Skeletal muscle cell (primary cell): ENCODE measurements around the gene KATNAL1.

Source experiments
- DNase-seq: peaks from one replicate; pipeline ENCODE4 v3.0.0-alpha.2; 2010; ENCODE audit warnings: low read depth
- H3K4me3 ChIP-seq: 2 replicates; pipeline ENCODE4 v1.5.1; 2011; ENCODE audit warnings: low read depth, mild to moderate bottlenecking, control low read depth, low read length, moderate library complexity

Gene KATNAL1

GRCh38 chr13:30307194-30307970, at the start of gene KATNAL1:
Gene KATNAL1 (minus strand): TSS chr13:30307551. CDS start chr13:30283777, 23,774 bp downstream.
- peak within 1 kb of the TSS; percentile 63 for H3K4me3 ChIP-seq
- DNase-seq, result peak; percentile 14

GRCh38 chr13:30355839-30356238, 48.5 kb upstream of the KATNAL1 start:
- no peak for DNase-seq

DNA sequence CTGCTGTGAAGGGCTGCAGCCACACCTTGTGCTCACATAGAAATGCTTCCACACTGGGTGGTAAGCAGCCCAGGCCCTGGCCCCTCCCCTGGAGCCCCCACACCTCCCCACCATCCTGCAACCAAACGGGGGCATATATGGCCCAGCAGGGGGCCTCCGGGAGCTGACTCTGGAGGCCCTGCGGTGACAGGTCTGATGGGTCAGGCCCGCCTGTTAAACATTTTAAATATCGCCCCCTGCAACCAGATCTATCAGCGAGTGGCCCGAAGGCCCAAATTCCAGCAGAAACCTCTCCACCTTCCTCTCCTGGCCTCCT, 48.0 kb upstream of the KATNAL1 start:
- H3K4me3 ChIP-seq, result no peak overlapping the region
- no peak for DNase-seq

More at GRCh38 chr13:30355839-30356238, 48.5 kb upstream of the KATNAL1 start:
- no peak overlapping the region for H3K4me3 ChIP-seq

- DNase-seq, result no peak
- no peak overlapping the region for H3K4me3 ChIP-seq
Observed at GRCh38 chr13:30354493-30355383, 47.4 kb upstream of the KATNAL1 start.

- no peak overlapping the region for H3K4me3 ChIP-seq
- DNase-seq, result no peak
Observed at GRCh38 chr13:30353471-30354215, 46.3 kb upstream of the KATNAL1 start.

DNA sequence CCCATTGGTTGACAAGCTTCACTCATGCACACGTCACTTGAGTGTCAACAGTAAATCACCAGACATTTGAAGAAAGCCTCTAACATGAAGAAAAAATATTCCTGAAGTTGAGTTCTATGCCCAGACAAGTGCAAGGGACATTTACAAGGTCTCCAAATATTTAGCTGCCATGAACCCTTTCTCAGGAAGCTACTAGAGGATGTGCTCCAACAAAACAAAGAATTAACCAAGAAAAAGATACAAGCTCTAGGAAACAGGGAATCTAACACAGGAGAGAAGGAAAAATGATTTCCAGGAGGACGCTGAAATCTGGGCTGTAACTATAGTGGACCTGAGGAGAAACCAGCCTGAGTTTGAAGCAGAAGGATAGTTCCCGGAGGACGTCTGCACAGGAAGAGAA, 45.7 kb upstream of the KATNAL1 start:
- no peak overlapping the region for H3K4me3 ChIP-seq
- DNase-seq, result no peak

- no peak overlapping the region for H3K4me3 ChIP-seq
- DNase-seq, result no peak
Observed at GRCh38 chr13:30352121-30352520, 44.8 kb upstream of the KATNAL1 start.

- no peak overlapping the region for H3K4me3 ChIP-seq
- no peak for DNase-seq
Observed at GRCh38 chr13:30346789-30347167, 39.4 kb upstream of the KATNAL1 start.

DNA sequence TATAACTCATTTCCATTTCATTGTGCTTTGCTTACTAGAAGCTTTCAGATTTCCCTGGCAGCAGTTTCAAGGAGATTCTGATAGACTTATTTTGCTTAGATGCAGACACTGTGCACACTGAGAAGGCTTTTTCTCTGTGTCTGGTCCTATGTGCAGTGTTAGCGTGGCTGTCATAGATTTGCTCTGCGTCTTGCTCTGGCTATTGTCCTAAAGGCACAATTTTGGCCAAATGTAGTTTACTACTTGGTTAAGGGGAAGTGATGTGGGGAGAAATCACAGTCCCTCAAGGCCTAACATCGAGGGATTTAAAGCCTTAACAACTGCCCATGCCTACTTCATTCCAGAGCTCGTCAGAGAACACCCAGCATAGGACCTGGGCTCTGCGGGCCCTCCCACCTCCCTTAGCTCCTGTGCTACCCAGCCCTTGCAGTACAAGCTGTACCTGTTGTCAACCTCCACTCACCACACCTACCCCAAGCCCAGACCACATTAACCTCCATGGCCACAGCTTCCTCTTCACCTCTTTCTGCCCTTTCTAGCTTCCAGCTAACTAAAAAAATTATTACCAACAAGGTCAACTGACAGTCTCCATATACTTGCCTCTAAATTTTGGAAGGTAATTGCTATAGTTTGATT, 38.9 kb upstream of the KATNAL1 start:
- no peak for DNase-seq
- H3K4me3 ChIP-seq, result no peak overlapping the region

- DNase-seq, result no peak
- H3K4me3 ChIP-seq, result no peak overlapping the region
Observed at GRCh38 chr13:30345426-30346100, 38.2 kb upstream of the KATNAL1 start.

DNA sequence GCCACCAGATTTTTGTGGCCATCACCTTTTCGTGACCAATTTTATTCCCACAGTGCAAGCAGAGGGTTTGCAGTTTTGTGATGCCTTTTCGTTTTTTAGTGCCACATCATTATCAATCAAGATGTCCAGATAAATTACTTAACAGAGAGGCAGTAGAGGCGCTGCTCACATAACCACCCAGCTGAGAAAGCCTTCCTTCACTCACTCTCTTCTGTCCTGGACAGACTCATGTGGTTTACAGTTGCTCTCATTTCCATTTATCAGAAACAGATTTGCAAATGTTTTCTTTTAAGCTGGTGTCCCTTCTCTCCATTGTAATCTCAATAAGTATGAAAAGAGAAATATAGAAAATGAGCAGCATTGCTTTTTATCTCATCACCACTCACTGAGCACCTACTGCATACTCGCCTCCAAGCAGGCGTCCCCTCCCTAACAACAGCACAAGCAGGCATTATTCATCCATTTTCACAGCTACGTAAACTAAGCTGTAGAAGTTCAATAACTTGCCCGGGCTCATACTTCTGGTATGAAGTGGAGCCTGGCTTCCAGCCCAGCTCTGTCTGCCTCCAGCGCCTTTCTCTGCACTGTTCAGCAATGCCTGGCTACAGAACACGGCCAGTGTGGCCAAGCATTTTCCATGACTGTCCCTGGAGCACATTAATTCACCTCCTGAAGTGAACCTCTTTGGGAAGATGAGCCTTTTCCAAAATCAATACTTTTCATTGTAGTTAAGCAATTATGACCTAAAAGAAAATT, 34.6 kb upstream of the KATNAL1 start:
- DNase-seq, result peak; percentile 89
- no peak overlapping the region for H3K4me3 ChIP-seq

- H3K4me3 ChIP-seq, result peak overlapping the region; percentile 15
- DNase-seq, result peak; percentile 83
Observed at GRCh38 chr13:30340331-30341250, 33.2 kb upstream of the KATNAL1 start.

DNA sequence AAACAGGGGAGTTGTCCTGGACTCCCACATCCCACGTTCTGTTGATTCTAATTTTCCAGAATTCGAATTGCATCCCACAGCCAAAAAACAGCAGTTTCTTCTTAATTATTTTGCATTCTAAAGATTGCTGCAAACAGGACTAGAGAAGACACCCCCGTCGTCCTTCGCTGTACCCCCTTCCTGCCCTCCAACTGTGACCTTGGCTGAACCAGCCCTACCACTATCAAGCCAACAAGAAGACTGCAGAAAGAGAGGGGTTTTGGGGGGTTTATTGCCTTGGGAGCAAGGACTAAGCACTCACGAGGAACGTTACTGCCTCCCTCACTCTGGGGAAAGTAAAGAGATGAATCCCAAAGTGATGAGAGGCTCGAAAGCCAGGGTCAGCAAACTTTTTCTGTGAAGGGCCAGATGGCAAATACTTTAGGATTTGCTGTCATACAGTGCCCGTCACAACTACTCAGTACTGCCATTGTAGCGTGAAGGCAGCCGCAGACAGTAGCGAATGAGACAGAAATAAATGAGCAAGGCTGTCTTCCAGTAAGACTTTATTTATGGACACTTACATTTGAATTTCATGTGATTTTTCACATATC, 32.5 kb upstream of the KATNAL1 start:
- DNase-seq, result no peak
- no peak overlapping the region for H3K4me3 ChIP-seq

DNA sequence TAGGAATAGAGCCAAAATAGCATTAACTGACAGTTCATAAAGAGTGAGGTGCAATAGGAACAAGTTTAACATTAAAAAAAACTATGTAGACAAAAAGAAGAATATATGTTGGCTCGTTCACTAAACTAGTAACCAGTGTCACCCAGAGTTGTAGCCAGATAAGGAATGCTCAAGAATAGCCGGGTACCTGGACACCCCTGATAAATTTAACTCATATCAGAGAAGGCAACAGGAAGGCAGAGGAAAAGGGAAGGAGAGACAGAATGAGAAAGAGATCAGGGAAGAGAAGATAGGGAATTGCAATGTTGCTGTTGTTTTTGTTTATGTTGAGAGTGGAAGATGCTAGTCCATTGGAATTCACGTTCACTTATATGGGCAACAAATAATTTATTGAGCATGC, 31.6 kb upstream of the KATNAL1 start:
- DNase-seq, result no peak
- no peak overlapping the region for H3K4me3 ChIP-seq

- no peak overlapping the region for H3K4me3 ChIP-seq
- DNase-seq, result no peak
Observed at GRCh38 chr13:30338331-30338851, 31.0 kb upstream of the KATNAL1 start.

GRCh38 chr13:30337061-30337610, 29.8 kb upstream of the KATNAL1 start:
- H3K4me3 ChIP-seq, result no peak overlapping the region
- DNase-seq, result no peak
